Stimulated activated CD4-positive, alpha-beta T cell treated with anti-CD3 and anti-CD28 coated beads, TNF-alpha, amount 100 ng/mL, for 48 hours (primary cell): ENCODE data around the gene FRZB.
"Not testable (repeated sequence)": the region's sequence is repeated elsewhere in the genome, so short reads cannot be mapped to it uniquely, and the experiment has no call there.

ENCODE experiments used
- DNase-seq, 3 donors: peaks; one replicate each; pipeline ENCODE4 v3.0.0-alpha.2; 2020; ENCODE audit warnings: low read depth in 3 of 3

The FRZB gene

GRCh38 chr2:182866461-182867406, at the start of gene FRZB:
Gene FRZB (minus strand): TSS chr2:182866637. CDS start chr2:182866552, 85 bp downstream.
- DNase-seq = no peak

- no peak for DNase-seq
Observed at GRCh38 chr2:182915369-182916326, 49.2 kb upstream of the FRZB start.

GRCh38 chr2:182914852-182915251, 48.4 kb upstream of the FRZB start:
- DNase-seq = no peak

- no peak for DNase-seq
Observed at GRCh38 chr2:182913064-182913463, 46.6 kb upstream of the FRZB start.

GRCh38 chr2:182912518-182912915, 46.1 kb upstream of the FRZB start:
- no peak for DNase-seq

- DNase-seq = no peak
Observed at GRCh38 chr2:182911813-182912517, 45.5 kb upstream of the FRZB start.

- DNase-seq = no peak
Observed at GRCh38 chr2:182910965-182911364, 44.5 kb upstream of the FRZB start.

GRCh38 chr2:182907081-182907830, 40.8 kb upstream of the FRZB start:
- no peak for DNase-seq

- DNase-seq = no peak
Observed at GRCh38 chr2:182906454-182906853, 40.0 kb upstream of the FRZB start.

- DNase-seq = no peak
Observed at GRCh38 chr2:182904844-182905243, 38.4 kb upstream of the FRZB start.

GRCh38 chr2:182903566-182903965, 37.1 kb upstream of the FRZB start:
- no peak for DNase-seq

- DNase-seq = no peak
Observed at GRCh38 chr2:182901748-182902147, 35.3 kb upstream of the FRZB start.

- no peak for DNase-seq
Observed at GRCh38 chr2:182898718-182899117, 32.3 kb upstream of the FRZB start.

GRCh38 chr2:182897137-182897536, 30.7 kb upstream of the FRZB start:
- no peak for DNase-seq

- no peak for DNase-seq
Observed at GRCh38 chr2:182895798-182896197, 29.4 kb upstream of the FRZB start.

GRCh38 chr2:182895169-182895568, 28.7 kb upstream of the FRZB start:
- DNase-seq = no peak

- no peak for DNase-seq
Observed at GRCh38 chr2:182894174-182894573, 27.7 kb upstream of the FRZB start.

- DNase-seq = no peak
Observed at GRCh38 chr2:182893666-182894065, 27.2 kb upstream of the FRZB start.

GRCh38 chr2:182893035-182893434, 26.6 kb upstream of the FRZB start:
- not testable (repeated sequence) for DNase-seq

GRCh38 chr2:182891611-182892010, 25.2 kb upstream of the FRZB start:
- no peak for DNase-seq

- no peak for DNase-seq
Observed at GRCh38 chr2:182890773-182891378, 24.4 kb upstream of the FRZB start.
